Measurements from ENCODE around the gene KHNYN. TPM values are rescaled to one million over a fixed set of nuclear protein-coding genes. Genes with fewer than 3 reads are reported as not detected.
A peak's percentile ranks its signal among the peaks of the same experiment; 100 is the strongest.

The KHNYN gene
- total RNA-seq, 4 donors from 2014 or later = 66.0 to 147 (median 90.6) TPM

DNA sequence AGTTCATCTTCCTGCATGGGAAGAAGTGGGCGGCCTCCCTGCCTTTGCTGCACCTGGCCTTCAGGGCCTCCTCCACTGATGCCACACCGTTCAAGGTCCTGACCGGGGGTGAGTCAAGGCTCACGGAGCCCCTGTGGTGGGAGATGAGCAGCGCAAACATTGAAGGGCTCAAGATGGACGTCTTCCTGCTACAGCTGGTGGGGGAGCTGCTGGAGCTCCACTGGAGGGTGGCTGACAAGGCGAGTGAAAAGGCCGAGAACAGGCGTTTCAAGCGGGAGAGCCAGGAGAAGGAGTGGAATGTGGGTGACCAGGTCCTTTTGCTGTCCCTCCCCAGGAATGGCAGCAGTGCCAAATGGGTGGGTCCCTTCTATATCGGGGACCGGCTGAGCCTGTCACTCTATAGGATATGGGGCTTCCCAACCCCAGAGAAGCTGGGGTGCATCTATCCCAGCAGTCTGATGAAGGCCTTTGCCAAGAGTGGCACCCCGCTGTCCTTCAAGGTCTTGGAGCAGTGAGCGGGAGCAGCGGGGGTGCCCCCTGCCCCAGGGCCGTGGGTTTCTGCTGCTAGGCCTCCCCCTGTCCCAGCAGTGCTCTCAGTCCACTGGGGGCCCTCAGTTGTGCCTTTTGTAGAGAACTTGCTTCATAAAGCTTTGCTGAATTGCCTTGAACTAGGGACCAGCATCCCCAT, 12.7 kb upstream of the KHNYN start:
- DNase-seq (ENCODE audit: low spot score in 2 of 2) = peak in 1 of 2 donors; percentile 69
- WGBS, 2 donors = 71 to 76% methylated on average over 14 to 16 of the region's 16 CpGs
- intact Hi-C loops (cut with DNase I; ENCODE audit: low total_unique reads) = no loop called here
- TF ChIP-seq POLR2A (IDR thresholded peaks at IDR 0.05) = no peak
- no peak for TF ChIP-seq CTCF (IDR thresholded peaks at IDR 0.05)
- no peak overlapping the region for H3K4me3 ChIP-seq (ENCODE audit: low read depth, poor library complexity, severe bottlenecking)

- no peak overlapping the region for H3K4me3 ChIP-seq (ENCODE audit: low read depth, poor library complexity, severe bottlenecking)
- 58 to 67% methylated on average over 6 of the region's 6 CpGs for WGBS, 2 donors
- TF ChIP-seq CTCF (IDR thresholded peaks at IDR 0.05) (no peak), POLR2A (IDR thresholded peaks at IDR 0.05) (no peak)
- intact Hi-C loops (cut with DNase I; ENCODE audit: low total_unique reads) = no loop called here
- peak in 1 of 2 donors; percentile 59 for DNase-seq (ENCODE audit: low spot score in 2 of 2)
These were observed 11.8 kb upstream of the KHNYN start for GRCh38 chr14:24417832-24418491.

GRCh38 chr14:24418492-24418873, 11.3 kb upstream of the KHNYN start:
- H3K4me3 ChIP-seq (ENCODE audit: low read depth, poor library complexity, severe bottlenecking) = no peak overlapping the region
- WGBS, 2 donors = 26 to 42% methylated on average over 6 of the region's 6 CpGs
- intact Hi-C loops (cut with DNase I; ENCODE audit: low total_unique reads) = no loop called here
- TF ChIP-seq CTCF (IDR thresholded peaks at IDR 0.05) (no peak), POLR2A (IDR thresholded peaks at IDR 0.05) (no peak)
- peak in 1 of 2 donors; percentile 76 for DNase-seq (ENCODE audit: low spot score in 2 of 2)

GRCh38 chr14:24422261-24422660, 7.5 kb upstream of the KHNYN start:
- peak in 1 of 2 donors; percentile 31 for DNase-seq (ENCODE audit: low spot score in 2 of 2)
- intact Hi-C loops (cut with DNase I; ENCODE audit: low total_unique reads) = no loop called here
- WGBS, 2 donors = 74 to 82% methylated on average over 4 of the region's 4 CpGs
- no peak overlapping the region for H3K4me3 ChIP-seq (ENCODE audit: low read depth, poor library complexity, severe bottlenecking)
- no peak for TF ChIP-seq POLR2A (IDR thresholded peaks at IDR 0.05)
- TF ChIP-seq CTCF (IDR thresholded peaks at IDR 0.05) = no peak

DNA sequence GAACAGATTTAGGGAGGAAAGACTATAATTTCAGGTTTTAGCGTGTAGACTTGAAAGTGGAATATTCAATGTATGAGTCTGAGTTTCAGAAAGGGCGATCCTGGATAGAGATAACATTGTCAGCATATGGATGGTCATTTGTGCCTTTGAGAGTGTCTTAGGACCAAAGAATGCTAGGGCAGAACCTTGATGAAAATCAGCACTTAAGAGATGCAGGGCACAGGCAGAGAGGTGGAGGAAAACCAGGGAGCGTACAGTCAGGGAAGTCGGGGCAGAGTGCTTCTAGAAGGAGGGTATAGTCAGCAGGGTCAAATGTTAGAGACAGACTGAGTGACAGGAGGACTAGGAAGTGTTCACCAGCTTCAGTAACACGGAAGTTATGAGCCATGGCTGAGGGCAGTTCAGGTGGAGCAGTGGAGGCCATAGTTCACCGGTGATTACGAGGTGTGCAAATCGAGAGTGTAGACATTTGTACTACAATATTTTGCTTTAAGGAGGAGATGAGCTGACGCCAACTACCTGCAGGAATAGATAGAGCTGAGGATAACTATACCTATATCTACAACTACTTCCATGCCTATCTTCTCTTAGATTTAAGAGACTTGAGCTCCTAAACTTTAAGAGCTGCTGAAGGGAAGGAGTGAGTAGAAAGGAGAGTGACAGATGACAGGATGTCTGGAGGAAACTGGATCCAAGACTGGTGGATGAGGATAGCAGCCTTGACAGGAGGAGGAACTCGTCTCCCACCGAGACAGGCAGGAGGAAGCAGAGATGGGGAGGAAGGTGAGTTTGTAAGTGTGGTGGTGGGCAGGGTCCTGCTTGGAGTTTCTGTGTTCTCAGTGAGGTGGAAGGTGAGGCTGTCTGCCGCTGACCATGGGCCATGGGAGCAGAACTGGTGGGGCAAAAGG, 6.8 kb upstream of the KHNYN start:
- TF ChIP-seq CTCF (IDR thresholded peaks at IDR 0.05) = no peak
- no peak for TF ChIP-seq POLR2A (IDR thresholded peaks at IDR 0.05)
- no peak for DNase-seq (ENCODE audit: low spot score in 2 of 2)
- no peak overlapping the region for H3K4me3 ChIP-seq (ENCODE audit: low read depth, poor library complexity, severe bottlenecking)
- intact Hi-C loops (cut with DNase I; ENCODE audit: low total_unique reads) = no loop called here
- WGBS, 2 donors = 85 to 86% methylated on average over 12 of the region's 12 CpGs

Data from lower leg skin (tissue), 4 donors.